Stimulated activated CD8-positive, alpha-beta memory T cell treated with anti-CD3 and anti-CD28 coated beads, Interleukin-2, amount 100 ng/mL, for 48 hours (primary cell): ENCODE measurements around the gene CREB3L1.
"Not testable (repeated sequence)": the region's sequence is repeated elsewhere in the genome, so short reads cannot be mapped to it uniquely, and the experiment has no call there.

Experiments
- DNase-seq, 2 donors: peaks; one replicate each; pipeline ENCODE4 v3.0.0-alpha.2; 2020; ENCODE audit warnings: low read depth in 2 of 2

The CREB3L1 gene

GRCh38 chr11:46248289-46249102 is 29.0 kb upstream of the CREB3L1 start:
- DNase-seq = no peak

GRCh38 chr11:46249103-46249937 is 28.1 kb upstream of the CREB3L1 start:
- no peak for DNase-seq

GRCh38 chr11:46249938-46250744 is 27.3 kb upstream of the CREB3L1 start:
- no peak for DNase-seq

GRCh38 chr11:46250745-46251052 is 26.8 kb upstream of the CREB3L1 start:
- DNase-seq = no peak

GRCh38 chr11:46251954-46252353 is 25.5 kb upstream of the CREB3L1 start:
- no peak for DNase-seq

- no peak for DNase-seq
Observed at GRCh38 chr11:46252373-46252914, 25.0 kb upstream of the CREB3L1 start.

- DNase-seq = no peak
Observed at GRCh38 chr11:46253258-46254132, 24.0 kb upstream of the CREB3L1 start.

- DNase-seq = no peak
Observed at GRCh38 chr11:46254133-46254491, 23.4 kb upstream of the CREB3L1 start.

- DNase-seq = no peak
Observed at GRCh38 chr11:46256540-46257001, 20.9 kb upstream of the CREB3L1 start.

- not testable (repeated sequence) for DNase-seq
Observed at GRCh38 chr11:46259347-46259746, 18.1 kb upstream of the CREB3L1 start.

- DNase-seq = no peak
Observed at GRCh38 chr11:46259971-46260560, 17.4 kb upstream of the CREB3L1 start.

GRCh38 chr11:46263120-46263519 is 14.3 kb upstream of the CREB3L1 start:
- DNase-seq = no peak

GRCh38 chr11:46264030-46264429 is 13.4 kb upstream of the CREB3L1 start:
- no peak for DNase-seq

GRCh38 chr11:46264976-46265375 is 12.5 kb upstream of the CREB3L1 start:
- DNase-seq = no peak

- no peak for DNase-seq
Observed at GRCh38 chr11:46265764-46266163, 11.7 kb upstream of the CREB3L1 start.

GRCh38 chr11:46267930-46268329 is 9.5 kb upstream of the CREB3L1 start:
- no peak for DNase-seq

- DNase-seq = no peak
Observed at GRCh38 chr11:46270684-46271083, 6.8 kb upstream of the CREB3L1 start.

- DNase-seq = no peak
Observed at GRCh38 chr11:46271407-46271806, 6.1 kb upstream of the CREB3L1 start.

GRCh38 chr11:46271875-46272815 is 5.3 kb upstream of the CREB3L1 start:
- no peak for DNase-seq
